Gastrocnemius medialis (tissue), 4 donors: ENCODE measurements around the gene ZNF778. TPM values are rescaled to one million over a fixed set of nuclear protein-coding genes. Genes with fewer than 3 reads are reported as not detected.
A peak's percentile ranks its signal among the peaks of the same experiment; 100 is the strongest.

Experiments
- ATAC-seq, 2 donors: fragments of 150-250 bp; one replicate each; pipeline ENCODE4 v1.9.1; 2016
- DNase-seq, 2 donors: peaks; one replicate each; pipeline ENCODE4 v3.0.0-alpha.2; 2019
- H3K27ac ChIP-seq, 4 donors: fragments of 200-600 bp; sonication (generic); 1 replicate in 1 of 4; 2 replicates in 3 of 4; pipeline ENCODE4 v1.5.1; 2016 to 2018; ENCODE audit warnings: mild to moderate bottlenecking in 2 of 4, moderate library complexity in 1 of 4
- H3K27me3 ChIP-seq, 3 donors: fragments of 200-600 bp; sonication (generic) in 2 of 3; 1 replicate in 1 of 3; 2 replicates in 2 of 3; pipeline versions ENCODE4 v1.5.1 to v1.6.0; 2016 to 2019; ENCODE audit warnings: mild to moderate bottlenecking in 1 of 3, moderate library complexity in 1 of 3
- H3K36me3 ChIP-seq, 2 donors: fragments of 200-600 bp; sonication (generic) in 1 of 2; one replicate each; pipeline ENCODE4 v1.5.1; 2017 to 2018
- H3K4me1 ChIP-seq, 2 donors: fragments of 200-600 bp; sonication (generic) in 1 of 2; one replicate each; pipeline ENCODE4 v1.5.1; 2016 to 2017; ENCODE audit warnings: mild to moderate bottlenecking in 2 of 2
- H3K4me3 ChIP-seq, 4 donors: fragments of 200-600 bp; sonication (generic) in 3 of 4; 1 replicate in 1 of 4; 2 replicates in 3 of 4; pipeline ENCODE4 v1.5.1; 2016 to 2019; ENCODE audit warnings: mild to moderate bottlenecking in 2 of 4
- H3K9me3 ChIP-seq, 3 donors: fragments of 200-600 bp; sonication (generic) in 2 of 3; 1 replicate in 1 of 3; 2 replicates in 2 of 3; pipeline ENCODE4 v1.5.1; 2016 to 2019
- CTCF ChIP-seq, 5 experiments: fragments of 450-650 bp in 3 of 5; fragments of 200-600 bp in 2 of 5; sonication (generic) in 2 of 5; IDR thresholded peaks in 4 of 5; conservative IDR thresholded peaks in 1 of 5; 1 replicate in 4 of 5; 2 replicates in 1 of 5; pipeline ENCODE4 v1.5.1; 2016 to 2019; ENCODE audit warnings: antibody characterized with exemption in 5 of 5, mild to moderate bottlenecking in 3 of 5, moderate library complexity in 3 of 5
- POLR2A ChIP-seq, 2 donors: fragments of 450-650 bp; IDR thresholded peaks; one replicate each; pipeline ENCODE4 v1.6.1; 2017; ENCODE audit warnings: antibody characterized with exemption in 2 of 2, mild to moderate bottlenecking in 2 of 2, moderate library complexity in 2 of 2
- in situ Hi-C, 4 donors: fragments of 200-750 bp; cut with MboI; loops; one replicate each; pipeline versions ENCODE4 v1.15.0 to v1.8.0; 2017; ENCODE audit warnings: low sequenced_read_pairs in 4 of 4
- intact Hi-C: fragments of 100-400 bp; cut with DNase I; formaldehyde crosslinking; loops from one replicate; pipeline ENCODE4 v1.15.1; 2023; ENCODE audit warnings: low total_unique reads
- total RNA-seq, 4 donors: library from RNA; depleted of rRNA; stranded (reverse); fragments of >200 nt; gene quantifications; one replicate each; pipeline versions ENCODE4 v1.1.0 to v1.2.3, GENCODE V29; 2016

Gene ZNF778
- total RNA-seq, 4 donors from 2014 or later: 10.7 to 21.3 (median 17.9) TPM

DNA sequence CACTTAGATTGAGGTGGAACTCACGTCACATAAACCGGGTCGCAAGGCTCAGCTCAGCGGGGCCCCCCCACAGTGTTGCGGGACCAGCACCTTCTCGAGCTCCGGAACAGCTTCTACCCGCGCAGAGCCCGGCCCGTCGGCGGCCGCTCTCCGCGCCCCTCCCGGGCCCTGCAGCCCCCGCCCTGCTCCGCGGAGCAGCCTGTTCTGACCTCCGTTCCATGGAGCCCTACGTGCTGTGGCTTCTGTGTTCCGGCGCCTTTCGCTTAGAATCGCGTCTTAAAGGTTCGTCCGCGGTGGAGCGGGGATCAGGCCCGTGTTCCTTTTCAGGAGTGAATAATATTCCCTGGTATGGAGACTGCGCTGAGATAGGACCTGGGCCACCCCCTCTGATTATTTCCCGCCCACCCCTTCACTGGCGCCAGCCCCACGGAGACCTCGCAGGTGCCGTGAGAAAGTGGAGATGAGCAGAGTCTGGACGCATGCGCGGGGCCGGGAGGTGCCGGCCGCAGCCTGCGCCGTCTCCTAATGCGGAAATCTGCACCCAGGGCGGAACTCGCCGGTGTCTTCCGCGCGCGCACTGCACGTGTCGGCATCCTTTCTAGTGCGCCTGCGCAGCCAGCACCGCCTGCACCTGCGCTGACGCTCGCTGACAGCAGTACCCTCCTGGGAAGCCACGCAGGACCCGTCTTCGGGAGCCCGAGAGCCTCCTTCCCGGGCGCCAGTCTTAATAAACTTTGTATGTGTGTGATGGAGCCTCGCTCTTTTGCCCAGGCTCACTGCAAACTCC, 30.9 kb downstream of the ZNF778 start:
- Histone ChIP-seq H3K4me3 (peak overlapping the region; percentile 32 to 56 (median 44)), H3K9me3 (no peaks in the 10 kb centered on the region), H3K27ac (no peak overlapping the region), H3K4me1 (peaks cover 3 to 7% of the 10 kb centered on the region in 2 donors), H3K36me3 (no peaks in the 10 kb centered on the region), H3K27me3 (peaks cover 9 to 16% (median 11%) of the 10 kb centered on the region in 3 donors)
- in situ Hi-C loops: loop anchor here in 1 of 4 donors (25.0 kb wide), 1 partner anchor 264 kb away; the partner anchor contains the start of gene SPG7
- intact Hi-C loops: loop anchor here (10.0 kb wide), 2 partner anchors 406 to 1294 kb away; partner anchors contain the start of genes BANP, CHMP1A and SPATA33
- TF ChIP-seq POLR2A (IDR thresholded peaks at IDR 0.05) (no peak), CTCF (IDR thresholded peaks at IDR 0.05 in 4 of 5, conservative IDR thresholded peaks at IDR 0.05 in 1 of 5) (no peak)
- ATAC-seq (no peak), DNase-seq (no peak)

GRCh38 chr16:89253548-89254287, 36.2 kb downstream of the ZNF778 start:
- intact Hi-C loops: no loop called here
- DNase-seq: no peak

DNA sequence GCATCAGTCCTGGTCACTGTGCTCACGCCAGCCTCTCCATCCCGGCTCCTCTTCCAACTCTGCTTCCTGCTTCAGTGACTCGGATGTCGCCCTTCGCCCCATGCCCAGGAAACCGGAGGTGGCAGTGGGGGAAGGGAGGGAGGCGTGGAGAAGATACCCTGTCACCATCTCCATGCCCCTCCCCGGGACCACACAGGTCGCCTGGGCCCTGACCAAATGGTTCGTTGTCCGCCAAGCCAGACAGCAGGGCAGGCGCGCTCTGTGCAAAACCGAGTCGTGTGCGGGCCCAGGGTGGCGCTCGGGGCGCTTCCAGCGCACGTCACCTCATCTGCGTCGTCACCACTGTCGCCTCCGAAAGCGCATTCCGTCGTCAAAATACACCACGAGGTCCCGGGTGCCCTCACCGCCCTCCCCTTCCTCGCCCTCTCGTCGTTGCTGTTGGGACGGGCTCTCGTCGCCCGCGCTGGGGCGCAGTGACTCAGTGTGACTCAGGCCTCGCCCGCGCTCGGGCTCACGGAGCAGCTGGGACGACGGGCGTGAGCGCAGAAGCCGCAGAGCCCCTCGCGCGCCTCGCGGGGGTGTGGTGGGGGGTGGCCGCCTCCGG, 39.2 kb downstream of the ZNF778 start:
- H3K36me3 ChIP-seq: no peaks in the 10 kb centered on the region
- peak in 1 of 2 donors; percentile 77 for ATAC-seq
- intact Hi-C loops: no loop called here
- H3K9me3 ChIP-seq: no peaks in the 10 kb centered on the region
- H3K27ac ChIP-seq: no peak overlapping the region
- no peak for DNase-seq
- no peak for TF ChIP-seq POLR2A (IDR thresholded peaks at IDR 0.05)
- TF ChIP-seq CTCF (IDR thresholded peaks at IDR 0.05 in 4 of 5, conservative IDR thresholded peaks at IDR 0.05 in 1 of 5): no peak
- H3K4me3 ChIP-seq: peak overlapping the region; percentile 32 to 53 (median 46)
- peaks cover 4 to 8% of the 10 kb centered on the region in 2 donors for H3K4me1 ChIP-seq
- peaks cover 24 to 30% (median 26%) of the 10 kb centered on the region in 3 donors for H3K27me3 ChIP-seq
- in situ Hi-C loops: no loop called here

More at GRCh38 chr16:89253548-89254287, 36.2 kb downstream of the ZNF778 start:
- H3K4me3 ChIP-seq: no peak overlapping the region
- in situ Hi-C loops: no loop called here
- no peak for ATAC-seq
- no peaks in the 10 kb centered on the region for H3K36me3 ChIP-seq
- no peak for TF ChIP-seq CTCF (IDR thresholded peaks at IDR 0.05 in 4 of 5, conservative IDR thresholded peaks at IDR 0.05 in 1 of 5)
- TF ChIP-seq POLR2A (IDR thresholded peaks at IDR 0.05): no peak
- H3K9me3 ChIP-seq: no peaks in the 10 kb centered on the region
- H3K27me3 ChIP-seq: peaks cover 22 to 24% (median 23%) of the 10 kb centered on the region in 3 donors
- peaks cover 4 to 8% of the 10 kb centered on the region in 2 donors for H3K4me1 ChIP-seq
- H3K27ac ChIP-seq: no peak overlapping the region

DNA sequence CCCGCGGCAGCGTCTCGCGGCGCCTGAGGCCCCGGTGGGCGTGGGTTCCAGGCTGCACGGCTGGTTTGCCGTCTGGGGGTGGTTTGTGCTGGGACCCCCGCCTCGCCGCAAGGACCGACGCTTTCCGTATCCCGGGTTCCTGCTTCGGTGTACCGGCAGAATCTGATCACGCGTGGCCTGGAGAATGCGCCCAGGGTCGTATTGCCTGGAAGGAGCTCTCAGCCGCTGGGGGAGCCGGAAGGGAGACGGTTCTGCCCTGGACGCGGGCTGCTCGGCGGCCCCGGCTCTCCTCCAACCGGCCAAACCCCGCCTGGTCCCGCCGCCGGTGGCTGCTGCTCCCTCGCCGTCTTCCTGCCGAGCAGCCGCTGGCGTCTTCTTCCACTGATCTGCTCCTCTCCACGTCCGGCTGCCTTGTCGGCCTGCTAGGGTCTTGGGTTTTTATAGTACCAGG, 39.8 kb downstream of the ZNF778 start:
- intact Hi-C loops: no loop called here
- peak overlapping the region; percentile 32 to 53 (median 46) for H3K4me3 ChIP-seq
- H3K36me3 ChIP-seq: no peaks in the 10 kb centered on the region
- peaks cover 24 to 30% (median 26%) of the 10 kb centered on the region in 3 donors for H3K27me3 ChIP-seq
- TF ChIP-seq CTCF (IDR thresholded peaks at IDR 0.05 in 4 of 5, conservative IDR thresholded peaks at IDR 0.05 in 1 of 5): no peak
- TF ChIP-seq POLR2A (IDR thresholded peaks at IDR 0.05): no peak
- DNase-seq (no peak), ATAC-seq (peak in 1 of 2 donors; percentile 41)
- in situ Hi-C loops: no loop called here
- no peaks in the 10 kb centered on the region for H3K9me3 ChIP-seq
- no peak overlapping the region for H3K27ac ChIP-seq
- H3K4me1 ChIP-seq: peaks cover 4 to 8% of the 10 kb centered on the region in 2 donors
